ENCODE results near the gene IGF1R. TPM values are rescaled to one million over a fixed set of nuclear protein-coding genes. Genes with fewer than 3 reads are reported as not detected.

IGF1R gene
- total and polyA plus RNA-seq, 2 of the 8 experiments (the other 6 are each of a cell fraction or from before 2014, with no cell fraction given), result 32.9 to 109 TPM

DNA sequence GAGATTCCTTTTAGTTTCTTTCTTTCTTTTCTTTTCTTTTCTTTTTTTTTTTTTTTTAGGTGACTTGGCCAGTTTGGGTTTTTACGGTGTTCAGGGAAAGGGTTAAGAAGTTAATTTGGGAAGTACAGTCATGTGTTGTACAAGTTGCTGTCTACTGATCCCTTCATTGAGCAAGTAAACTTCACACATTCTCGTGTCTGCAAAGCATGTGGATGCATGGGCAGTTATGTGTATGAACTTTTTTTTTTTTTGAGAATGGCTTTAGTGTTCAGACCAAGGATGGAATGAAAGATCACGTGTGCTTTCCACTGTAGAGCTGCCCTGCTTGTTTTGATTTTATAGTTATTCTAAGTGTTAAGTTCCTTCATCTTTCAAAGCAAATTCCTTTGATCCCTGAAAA, 227.0 kb downstream of the IGF1R start:
- Histone ChIP-seq H2BK20ac (ENCODE audit: low read length) (no peak overlapping the region), H4K5ac (ENCODE audit: insufficient read length, low read depth, low read length) (no peak overlapping the region), H3K4me1 (replicated peaks in 1 of 4; ENCODE audit: control insufficient read depth in 3 of 4, insufficient read depth in 4 of 4, low read length in 3 of 4) (peaks cover 4 to 15% (median 9%) of the 10 kb centered on the region in 4 experiments; a peak in 4 of 7 replicates), H2BK120ac (replicated peaks; ENCODE audit: low read depth, low read length) (no peak overlapping the region), H3K27ac (ENCODE audit: low read depth, low read length) (no peak overlapping the region), H3K27me3 (replicated peaks in 1 of 4; ENCODE audit: control insufficient read depth in 3 of 4, extremely low read depth in 1 of 4, insufficient read depth in 3 of 4, low read length in 3 of 4) (no peaks in the 10 kb centered on the region), H3K4me3 (ENCODE audit: extremely low read depth in 1 of 4, insufficient read depth in 2 of 4, low read depth in 3 of 4, low read length in 4 of 4) (no peak overlapping the region), H3K14ac (ENCODE audit: insufficient read length) (no peak overlapping the region), H4K8ac (ENCODE audit: extremely low read depth, insufficient read depth, low read length) (no peak overlapping the region), H3K4ac (replicated peaks; ENCODE audit: insufficient read length, low read depth, low read length) (no peak overlapping the region), H3K36me3 (ENCODE audit: control insufficient read depth in 2 of 4, insufficient read depth in 4 of 4, low read length in 3 of 4) (no peaks in the 10 kb centered on the region), H3K9ac (replicated peaks in 1 of 4; ENCODE audit: extremely low read depth in 1 of 4, low read depth in 3 of 4, low read length in 3 of 4) (no peak overlapping the region), H3K4me2 (ENCODE audit: insufficient read depth in 1 of 2, low read depth in 2 of 2, low read length in 2 of 2) (no peak overlapping the region), H3K23me2 (ENCODE audit: low read depth, low read length) (no peaks in the 10 kb centered on the region), H2AFZ (ENCODE audit: low read length) (no peak overlapping the region), H2BK12ac (ENCODE audit: low read depth, low read length) (no peak overlapping the region), H3K9me3 (ENCODE audit: insufficient read depth in 2 of 2, low read depth in 1 of 2, low read length in 1 of 2) (no peaks in the 10 kb centered on the region), H4K91ac (replicated peaks; ENCODE audit: insufficient read length, low read length) (no peak overlapping the region), H2AK5ac (ENCODE audit: low read depth, low read length) (no peak overlapping the region), H4K20me1 (replicated peaks in 1 of 2; ENCODE audit: control insufficient read depth in 1 of 2, insufficient read depth in 2 of 2, low read length in 2 of 2) (peaks cover 11 to 13% of the 10 kb centered on the region in 2 experiments), H2BK15ac (ENCODE audit: low read length) (no peak overlapping the region), H3K79me2 (ENCODE audit: control insufficient read depth in 1 of 2, insufficient read depth in 2 of 2, low read length in 2 of 2) (peaks cover 6 to 97% of the 10 kb centered on the region in 2 experiments), H2BK5ac (ENCODE audit: low read depth, low read length) (no peak overlapping the region), H3K18ac (ENCODE audit: extremely low read depth, low read length) (no peak overlapping the region), H3K56ac (replicated peaks; ENCODE audit: insufficient read length, low read depth, low read length) (no peak overlapping the region), H3K23ac (ENCODE audit: insufficient read length) (no peak overlapping the region), H3K79me1 (ENCODE audit: low read depth, low read length) (peaks cover 8% of the 10 kb centered on the region; the same call in 1 of the 2 replicates)
- 100% methylated on average over 3 of the region's 3 CpGs; no CpG with 5 or more reads in 1 of the 2 experiments for WGBS, 2 experiments (ENCODE audit: extremely low coverage in 1 of 2, insufficient coverage in 1 of 2, insufficient read length in 1 of 2, insufficient replicate concordance in 2 of 2, low coverage in 1 of 2, low lambda C conversion rate in 2 of 2, missing lambda C conversion rate in 1 of 2)
- ChIA-PET POLR2A (ENCODE audit: partially characterized antibody) (no interaction called here), CTCF (ENCODE audit: partially characterized antibody) (no interaction called here)
- FAIRE-seq, result no peak
- no peak for DNase-seq (ENCODE audit: low read depth in 1 of 2, low spot score in 2 of 2)
- TF ChIP-seq JUN (IDR thresholded peaks at IDR 0.05; ENCODE audit: low read depth, low read length) (no peak), E2F6 (IDR thresholded peaks at IDR 0.05) (no peak), SIN3A (conservative IDR thresholded peaks at IDR 0.05 in 1 of 2, IDR thresholded peaks at IDR 0.05 in 1 of 2; ENCODE audit: low read depth in 1 of 2, low read length in 2 of 2) (no peak), CEBPB (IDR thresholded peaks at IDR 0.05; ENCODE audit: low read depth, low read length) (no peak), ASH2L (IDR thresholded peaks at IDR 0.05; ENCODE audit: low read length) (no peak), KDM4A (IDR thresholded peaks at IDR 0.05; ENCODE audit: low read depth, low read length, severe bottlenecking) (no peak), RFX5 (IDR thresholded peaks at IDR 0.05; ENCODE audit: borderline replicate concordance, low read depth, low read length) (no peak)
